ENCODE measurements around the gene FCMR. TPM values are rescaled to one million over a fixed set of nuclear protein-coding genes. Genes with fewer than 3 reads are reported as not detected.

Gene FCMR
- polyA plus RNA-seq, 4 donors = 1.1 to 6.9 (median 2.6) TPM

DNA sequence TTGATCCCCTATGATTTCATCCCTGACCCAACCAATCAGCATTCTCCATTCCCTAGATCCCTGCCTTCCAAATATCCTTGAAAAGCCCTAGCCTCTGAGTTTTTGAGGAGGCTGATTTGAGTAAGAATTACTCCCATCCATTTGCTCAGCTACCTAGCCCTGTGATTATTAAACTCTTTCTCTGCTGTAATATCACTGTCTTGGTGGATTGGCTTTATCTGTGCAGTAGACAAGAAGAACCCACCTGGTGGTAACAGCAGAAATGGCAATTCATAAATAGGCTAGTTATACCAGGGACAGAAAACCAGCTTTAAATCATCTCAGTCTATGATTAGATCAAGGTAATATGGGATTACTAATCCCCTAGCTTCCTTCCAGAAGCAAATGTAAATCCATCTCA is 43.3 kb downstream of the FCMR start:
- DNase-seq (no peak), FAIRE-seq (no peak)
- Histone ChIP-seq H3K27ac (ENCODE audit: low read depth in 1 of 3, low read length in 2 of 3) (no peak overlapping the region), H3K36me3 (ENCODE audit: control insufficient read depth in 3 of 3, insufficient read depth in 2 of 3, low read depth in 1 of 3, low read length in 3 of 3) (no peaks in the 10 kb centered on the region), H3K9me3 (ENCODE audit: control insufficient read depth in 2 of 2, insufficient read depth in 1 of 2, low read depth in 1 of 2, low read length in 1 of 2) (peaks cover 0 to 18% of the 10 kb centered on the region in 2 donors), H3K4me3 (ENCODE audit: low read depth in 1 of 3, low read length in 3 of 3) (no peak overlapping the region), H3K27me3 (ENCODE audit: control insufficient read depth in 3 of 3, insufficient read depth in 3 of 3, low read length in 3 of 3) (no peaks in the 10 kb centered on the region), H3K4me1 (ENCODE audit: control insufficient read depth in 3 of 3, insufficient read depth in 2 of 3, low read depth in 1 of 3, low read length in 2 of 3) (no peaks in the 10 kb centered on the region)

DNA sequence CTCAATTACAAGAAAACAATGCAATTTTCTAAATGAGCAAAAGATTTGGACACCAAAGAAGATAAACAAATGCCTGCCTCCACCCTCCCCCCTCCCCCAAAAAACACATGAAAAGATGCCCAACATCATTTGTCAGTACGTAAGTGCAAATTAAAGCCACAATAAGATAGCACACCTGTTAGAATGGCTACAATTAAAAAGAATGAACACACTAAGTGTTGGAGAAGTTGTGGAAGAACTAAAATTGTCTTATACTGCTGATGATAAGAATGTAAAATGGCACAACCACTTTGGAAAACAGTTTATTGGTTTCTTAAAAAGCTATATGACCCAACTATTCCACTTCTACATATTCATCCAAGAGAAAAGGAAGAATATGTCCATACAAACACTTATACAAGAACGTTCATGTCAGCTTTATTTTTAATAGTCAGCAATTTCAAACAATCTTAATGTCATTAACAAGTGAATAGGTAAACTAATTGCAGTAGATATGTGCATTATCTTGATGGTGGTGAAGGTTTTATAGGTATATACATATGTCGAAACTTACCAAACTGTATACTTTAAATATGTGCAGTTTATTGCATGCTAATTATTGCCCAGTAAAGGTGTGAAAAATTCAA is 45.9 kb downstream of the FCMR start:
- Histone ChIP-seq H3K36me3 (ENCODE audit: control insufficient read depth in 3 of 3, insufficient read depth in 2 of 3, low read depth in 1 of 3, low read length in 3 of 3) (no peaks in the 10 kb centered on the region), H3K27ac (ENCODE audit: low read depth in 1 of 3, low read length in 2 of 3) (no peak overlapping the region), H3K27me3 (ENCODE audit: control insufficient read depth in 3 of 3, insufficient read depth in 3 of 3, low read length in 3 of 3) (no peaks in the 10 kb centered on the region), H3K4me1 (ENCODE audit: control insufficient read depth in 3 of 3, insufficient read depth in 2 of 3, low read depth in 1 of 3, low read length in 2 of 3) (no peaks in the 10 kb centered on the region), H3K9me3 (ENCODE audit: control insufficient read depth in 2 of 2, insufficient read depth in 1 of 2, low read depth in 1 of 2, low read length in 1 of 2) (peaks cover 0 to 29% of the 10 kb centered on the region in 2 donors), H3K4me3 (ENCODE audit: low read depth in 1 of 3, low read length in 3 of 3) (no peak overlapping the region)
- no peak for FAIRE-seq
- 70 to 82% (median 79%) methylated on average over 3 of the region's 3 CpGs for WGBS, 3 donors
- no peak for DNase-seq

DNA sequence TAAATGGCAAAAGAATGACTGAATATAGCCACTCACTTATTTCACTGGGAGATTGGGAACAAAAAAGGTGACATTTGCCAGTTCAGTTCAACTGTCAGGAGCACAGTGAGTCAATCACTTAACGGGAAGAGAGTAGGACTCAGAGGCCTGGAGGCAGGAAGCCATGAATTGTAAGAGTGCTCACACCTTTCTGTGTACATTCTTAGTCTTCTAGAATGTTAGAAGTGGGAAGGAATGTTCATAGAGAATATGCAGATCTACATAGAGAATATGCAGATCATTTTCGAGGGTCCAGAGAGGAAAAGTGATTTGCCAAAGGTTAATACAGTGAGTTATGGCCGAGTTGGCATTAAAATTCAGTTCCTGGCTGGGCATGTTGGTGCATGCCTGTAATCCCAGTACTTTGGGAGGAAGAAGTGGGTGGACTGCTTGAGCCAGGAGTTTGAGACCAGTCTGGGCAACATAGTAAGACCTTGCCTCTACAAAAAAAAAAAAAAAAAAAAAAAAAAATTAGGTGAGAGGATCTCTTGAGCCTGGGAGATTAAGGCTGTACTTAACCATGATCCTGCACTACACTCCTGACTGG is 48.0 kb downstream of the FCMR start:
- no peak for FAIRE-seq
- WGBS, 3 donors = 86 to 88% (median 87%) methylated on average over 3 of the region's 3 CpGs
- Histone ChIP-seq H3K36me3 (ENCODE audit: control insufficient read depth in 3 of 3, insufficient read depth in 2 of 3, low read depth in 1 of 3, low read length in 3 of 3) (no peaks in the 10 kb centered on the region), H3K4me1 (ENCODE audit: control insufficient read depth in 3 of 3, insufficient read depth in 2 of 3, low read depth in 1 of 3, low read length in 2 of 3) (no peaks in the 10 kb centered on the region), H3K27me3 (ENCODE audit: control insufficient read depth in 3 of 3, insufficient read depth in 3 of 3, low read length in 3 of 3) (no peaks in the 10 kb centered on the region), H3K27ac (ENCODE audit: low read depth in 1 of 3, low read length in 2 of 3) (no peak overlapping the region), H3K4me3 (ENCODE audit: low read depth in 1 of 3, low read length in 3 of 3) (no peak overlapping the region), H3K9me3 (ENCODE audit: control insufficient read depth in 2 of 2, insufficient read depth in 1 of 2, low read depth in 1 of 2, low read length in 1 of 2) (peaks cover 0 to 22% of the 10 kb centered on the region in 2 donors)
- DNase-seq = no peak

DNA sequence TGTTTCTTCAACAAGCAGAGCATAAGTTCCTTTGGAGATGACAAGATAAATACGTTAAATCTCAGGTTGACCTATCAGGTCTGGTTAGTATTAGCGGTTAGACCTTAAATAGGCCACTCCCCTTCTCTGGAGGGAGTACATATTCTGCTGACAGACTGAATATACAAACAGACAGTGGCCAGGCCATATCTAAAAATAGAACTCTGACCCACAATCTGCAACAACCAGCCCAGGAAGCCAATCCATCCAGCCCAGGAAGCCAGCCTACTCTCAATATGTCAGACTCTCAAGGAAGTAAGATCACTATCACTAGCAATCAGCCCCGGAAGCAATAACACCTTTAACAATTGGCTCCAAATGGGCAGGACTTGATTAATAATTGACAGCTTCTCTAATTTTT is 49.6 kb downstream of the FCMR start:
- Histone ChIP-seq H3K27ac (ENCODE audit: low read depth in 1 of 3, low read length in 2 of 3) (no peak overlapping the region), H3K4me1 (ENCODE audit: control insufficient read depth in 3 of 3, insufficient read depth in 2 of 3, low read depth in 1 of 3, low read length in 2 of 3) (no peaks in the 10 kb centered on the region), H3K4me3 (ENCODE audit: low read depth in 1 of 3, low read length in 3 of 3) (no peak overlapping the region), H3K36me3 (ENCODE audit: control insufficient read depth in 3 of 3, insufficient read depth in 2 of 3, low read depth in 1 of 3, low read length in 3 of 3) (no peaks in the 10 kb centered on the region), H3K9me3 (ENCODE audit: control insufficient read depth in 2 of 2, insufficient read depth in 1 of 2, low read depth in 1 of 2, low read length in 1 of 2) (peaks cover 0 to 14% of the 10 kb centered on the region in 2 donors), H3K27me3 (ENCODE audit: control insufficient read depth in 3 of 3, insufficient read depth in 3 of 3, low read length in 3 of 3) (no peaks in the 10 kb centered on the region)
- 69 to 73% (median 73%) methylated on average over 3 of the region's 3 CpGs for WGBS, 3 donors
- no peak for DNase-seq
- no peak for FAIRE-seq

DNA sequence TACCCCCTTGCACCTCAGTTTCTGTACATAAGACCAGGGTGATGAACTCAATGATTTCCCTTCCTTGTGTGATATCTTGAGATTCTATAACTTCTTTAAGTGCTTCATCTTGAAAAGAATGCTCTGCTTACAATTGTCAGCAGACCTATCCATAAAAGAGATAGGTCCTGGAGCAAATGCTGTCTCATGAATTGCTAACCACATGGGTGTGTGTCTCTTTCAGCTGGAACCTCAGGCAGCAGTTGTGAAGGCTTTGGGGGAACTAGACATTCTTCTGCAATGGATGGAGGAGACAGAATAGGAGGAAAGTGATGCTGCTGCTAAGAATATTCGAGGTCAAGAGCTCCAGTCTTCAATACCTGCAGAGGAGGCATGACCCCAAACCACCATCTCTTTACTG is 53.5 kb downstream of the FCMR start:
- no peak for FAIRE-seq
- WGBS, 3 donors = 23 to 57% (median 57%) methylated on average over 1 of the region's 1 CpG
- H3K4me1 ChIP-seq (ENCODE audit: control insufficient read depth in 3 of 3, insufficient read depth in 2 of 3, low read depth in 1 of 3, low read length in 2 of 3) = no peaks in the 10 kb centered on the region

DNA sequence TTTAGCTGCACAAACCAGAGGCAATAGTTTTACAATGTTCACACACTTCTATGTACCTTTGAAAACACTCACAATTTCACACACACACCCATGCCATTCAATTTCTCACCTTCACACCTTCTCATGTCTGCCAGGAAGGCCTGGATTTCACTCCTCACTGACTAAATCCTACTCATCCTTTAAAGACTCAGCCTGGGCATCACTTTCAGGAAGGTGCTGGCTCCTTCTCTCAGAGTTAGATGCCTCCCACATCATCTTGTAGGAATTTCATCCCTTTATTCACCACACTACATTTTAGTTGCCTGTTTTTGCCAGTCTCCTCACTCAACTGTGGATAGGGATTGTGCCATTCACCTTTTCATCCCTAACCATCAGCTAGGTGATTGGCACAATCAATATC is 54.0 kb downstream of the FCMR start:
- FAIRE-seq = no peak
- Histone ChIP-seq H3K27ac (ENCODE audit: low read depth in 1 of 3, low read length in 2 of 3) (no peak overlapping the region), H3K4me3 (ENCODE audit: low read depth in 1 of 3, low read length in 3 of 3) (no peak overlapping the region), H3K4me1 (ENCODE audit: control insufficient read depth in 3 of 3, insufficient read depth in 2 of 3, low read depth in 1 of 3, low read length in 2 of 3) (no peaks in the 10 kb centered on the region), H3K27me3 (ENCODE audit: control insufficient read depth in 3 of 3, insufficient read depth in 3 of 3, low read length in 3 of 3) (no peaks in the 10 kb centered on the region), H3K9me3 (ENCODE audit: control insufficient read depth in 2 of 2, insufficient read depth in 1 of 2, low read depth in 1 of 2, low read length in 1 of 2) (peaks cover 0 to 6% of the 10 kb centered on the region in 2 donors), H3K36me3 (ENCODE audit: control insufficient read depth in 3 of 3, insufficient read depth in 2 of 3, low read depth in 1 of 3, low read length in 3 of 3) (no peaks in the 10 kb centered on the region)
- DNase-seq = no peak

More for the DNA sequence above, 53.5 kb downstream of the FCMR start:
- Histone ChIP-seq H3K36me3 (ENCODE audit: control insufficient read depth in 3 of 3, insufficient read depth in 2 of 3, low read depth in 1 of 3, low read length in 3 of 3) (no peaks in the 10 kb centered on the region), H3K9me3 (ENCODE audit: control insufficient read depth in 2 of 2, insufficient read depth in 1 of 2, low read depth in 1 of 2, low read length in 1 of 2) (peaks cover 0 to 11% of the 10 kb centered on the region in 2 donors), H3K27me3 (ENCODE audit: control insufficient read depth in 3 of 3, insufficient read depth in 3 of 3, low read length in 3 of 3) (no peaks in the 10 kb centered on the region), H3K4me3 (ENCODE audit: low read depth in 1 of 3, low read length in 3 of 3) (no peak overlapping the region), H3K27ac (ENCODE audit: low read depth in 1 of 3, low read length in 2 of 3) (no peak overlapping the region)
- DNase-seq = no peak

DNA sequence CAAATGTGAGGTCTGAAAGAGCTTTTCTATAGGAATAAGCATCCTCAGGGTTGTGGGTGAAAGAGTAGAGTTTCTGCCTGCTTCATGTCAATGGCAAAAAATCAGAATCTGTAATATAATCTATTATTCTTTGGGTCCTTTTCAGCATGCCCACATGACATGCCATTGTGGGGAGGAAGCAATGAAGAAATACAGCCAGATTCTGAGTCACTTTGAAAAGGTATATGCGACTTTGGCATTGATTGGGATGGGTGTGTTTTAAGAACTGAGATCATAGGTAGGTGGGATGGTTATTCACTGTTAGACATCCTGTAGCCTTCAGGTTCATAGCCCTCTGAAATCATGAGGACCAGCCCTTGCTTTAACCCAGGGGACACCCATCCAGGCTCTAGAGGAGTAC is 54.5 kb downstream of the FCMR start:
- Histone ChIP-seq H3K36me3 (ENCODE audit: control insufficient read depth in 3 of 3, insufficient read depth in 2 of 3, low read depth in 1 of 3, low read length in 3 of 3) (no peaks in the 10 kb centered on the region), H3K4me3 (ENCODE audit: low read depth in 1 of 3, low read length in 3 of 3) (no peak overlapping the region), H3K4me1 (ENCODE audit: control insufficient read depth in 3 of 3, insufficient read depth in 2 of 3, low read depth in 1 of 3, low read length in 2 of 3) (no peaks in the 10 kb centered on the region), H3K9me3 (ENCODE audit: control insufficient read depth in 2 of 2, insufficient read depth in 1 of 2, low read depth in 1 of 2, low read length in 1 of 2) (peaks cover 0 to 1% of the 10 kb centered on the region in 2 donors), H3K27ac (ENCODE audit: low read depth in 1 of 3, low read length in 2 of 3) (no peak overlapping the region), H3K27me3 (ENCODE audit: control insufficient read depth in 3 of 3, insufficient read depth in 3 of 3, low read length in 3 of 3) (no peaks in the 10 kb centered on the region)
- WGBS, 3 donors = 67 to 83% (median 68%) methylated on average over 1 of the region's 1 CpG
- FAIRE-seq = no peak
- no peak for DNase-seq

DNA sequence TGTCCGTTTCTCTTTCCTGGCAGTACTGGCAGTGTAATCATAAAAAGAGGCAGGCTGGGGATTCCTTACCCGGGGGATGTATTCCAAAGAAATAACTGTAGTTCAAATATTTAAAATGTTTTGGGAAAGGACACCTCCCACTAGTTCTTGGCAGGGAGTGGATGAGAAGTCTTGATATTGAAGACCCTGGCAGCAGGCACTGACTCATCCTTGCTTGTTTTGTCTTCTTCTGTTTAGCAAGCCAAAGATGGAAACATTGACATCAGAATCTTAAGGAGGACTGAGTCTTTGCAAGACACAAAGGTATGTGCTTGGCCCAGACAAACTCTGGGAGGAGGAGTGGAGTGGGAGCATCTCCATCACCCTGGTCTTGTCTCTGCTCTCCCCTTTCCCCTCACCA is 55.7 kb downstream of the FCMR start:
- WGBS, 3 donors = 58 to 68% (median 64%) methylated on average over 2 of the region's 2 CpGs
- no peak overlapping the region for H3K4me3 ChIP-seq (ENCODE audit: low read depth in 1 of 3, low read length in 3 of 3)
- H3K27ac ChIP-seq (ENCODE audit: low read depth in 1 of 3, low read length in 2 of 3) = no peak overlapping the region
- H3K36me3 ChIP-seq (ENCODE audit: control insufficient read depth in 3 of 3, insufficient read depth in 2 of 3, low read depth in 1 of 3, low read length in 3 of 3) = no peaks in the 10 kb centered on the region
- H3K27me3 ChIP-seq (ENCODE audit: control insufficient read depth in 3 of 3, insufficient read depth in 3 of 3, low read length in 3 of 3) = no peaks in the 10 kb centered on the region
- FAIRE-seq (no peak), DNase-seq (no peak)
- no peaks in the 10 kb centered on the region for H3K9me3 ChIP-seq (ENCODE audit: control insufficient read depth in 2 of 2, insufficient read depth in 1 of 2, low read depth in 1 of 2, low read length in 1 of 2)
- no peaks in the 10 kb centered on the region for H3K4me1 ChIP-seq (ENCODE audit: control insufficient read depth in 3 of 3, insufficient read depth in 2 of 3, low read depth in 1 of 3, low read length in 2 of 3)

All from small intestine (tissue), 7 donors.